Panc1 (cell line): Measurements from ENCODE around the gene PTRH2.

ENCODE experiments used
- CTCF ChIP-seq: fragments of 450-650 bp; IDR thresholded peaks from 2 replicates; pipeline ENCODE4 v1.5.1; 2017; ENCODE audit warnings: mild to moderate bottlenecking
- POLR2AphosphoS5 ChIP-seq: IDR thresholded peaks from 2 replicates; pipeline ENCODE4 v1.6.1; 2012; ENCODE audit warnings: mild to moderate bottlenecking, low read depth, low read length, moderate library complexity
- SIN3A ChIP-seq: IDR thresholded peaks from 2 replicates; pipeline ENCODE4 v1.6.1; 2012; ENCODE audit warnings: low read depth, mild to moderate bottlenecking, low read length, moderate library complexity, borderline replicate concordance; ENCODE audit not compliant: insufficient read depth
- TCF7L2 ChIP-seq: IDR thresholded peaks from 2 replicates; pipeline ENCODE4 v1.6.1; 2011; ENCODE audit warnings: mild to moderate bottlenecking, low read depth, low read length, inconsistent platforms
- TF ChIP-seq, protein P1 (sequence below), 2 experiments: IDR thresholded peaks; 2 replicates each; pipeline ENCODE4 v1.6.1; 2011 to 2012; ENCODE audit warnings: low read depth in 2 of 2, control low read depth in 1 of 2, low read length in 1 of 2, mild to moderate bottlenecking in 1 of 2, moderate library complexity in 1 of 2; ENCODE audit not compliant: insufficient read depth in 1 of 2

DNA sequence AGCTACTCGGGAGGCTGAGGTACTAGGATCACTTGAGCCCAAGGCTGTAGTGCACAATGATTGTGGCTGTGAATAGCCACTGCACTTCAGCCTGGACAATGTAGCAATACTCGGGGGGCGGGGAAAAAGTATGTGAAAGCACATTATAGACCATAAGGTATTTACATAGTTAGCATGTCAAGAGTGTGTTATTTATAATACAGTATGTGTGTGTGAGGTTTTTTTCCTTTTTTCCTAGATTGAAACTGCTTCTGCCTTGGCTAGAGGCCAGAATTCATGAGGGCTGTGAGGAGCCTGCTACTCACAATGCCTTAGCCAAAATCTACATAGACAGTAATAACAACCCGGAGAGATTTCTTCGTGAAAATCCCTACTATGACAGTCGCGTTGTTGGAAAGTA is 30.5 kb downstream of the PTRH2 start:
- TF ChIP-seq POLR2AphosphoS5 (no peak), CTCF (no peak), TCF7L2 (no peak), SIN3A (no peak)
- TF ChIP-seq, protein P1, sequence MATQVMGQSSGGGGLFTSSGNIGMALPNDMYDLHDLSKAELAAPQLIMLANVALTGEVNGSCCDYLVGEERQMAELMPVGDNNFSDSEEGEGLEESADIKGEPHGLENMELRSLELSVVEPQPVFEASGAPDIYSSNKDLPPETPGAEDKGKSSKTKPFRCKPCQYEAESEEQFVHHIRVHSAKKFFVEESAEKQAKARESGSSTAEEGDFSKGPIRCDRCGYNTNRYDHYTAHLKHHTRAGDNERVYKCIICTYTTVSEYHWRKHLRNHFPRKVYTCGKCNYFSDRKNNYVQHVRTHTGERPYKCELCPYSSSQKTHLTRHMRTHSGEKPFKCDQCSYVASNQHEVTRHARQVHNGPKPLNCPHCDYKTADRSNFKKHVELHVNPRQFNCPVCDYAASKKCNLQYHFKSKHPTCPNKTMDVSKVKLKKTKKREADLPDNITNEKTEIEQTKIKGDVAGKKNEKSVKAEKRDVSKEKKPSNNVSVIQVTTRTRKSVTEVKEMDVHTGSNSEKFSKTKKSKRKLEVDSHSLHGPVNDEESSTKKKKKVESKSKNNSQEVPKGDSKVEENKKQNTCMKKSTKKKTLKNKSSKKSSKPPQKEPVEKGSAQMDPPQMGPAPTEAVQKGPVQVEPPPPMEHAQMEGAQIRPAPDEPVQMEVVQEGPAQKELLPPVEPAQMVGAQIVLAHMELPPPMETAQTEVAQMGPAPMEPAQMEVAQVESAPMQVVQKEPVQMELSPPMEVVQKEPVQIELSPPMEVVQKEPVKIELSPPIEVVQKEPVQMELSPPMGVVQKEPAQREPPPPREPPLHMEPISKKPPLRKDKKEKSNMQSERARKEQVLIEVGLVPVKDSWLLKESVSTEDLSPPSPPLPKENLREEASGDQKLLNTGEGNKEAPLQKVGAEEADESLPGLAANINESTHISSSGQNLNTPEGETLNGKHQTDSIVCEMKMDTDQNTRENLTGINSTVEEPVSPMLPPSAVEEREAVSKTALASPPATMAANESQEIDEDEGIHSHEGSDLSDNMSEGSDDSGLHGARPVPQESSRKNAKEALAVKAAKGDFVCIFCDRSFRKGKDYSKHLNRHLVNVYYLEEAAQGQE (IDR thresholded peaks at IDR 0.05; ENCODE audit: insufficient read depth in 1 of 2, low read depth in 2 of 2, low read length in 1 of 2): no peak
